ENCODE results near the gene DOK5.
A peak's percentile ranks its signal among the peaks of the same experiment; 100 is the strongest.
"Not testable (repeated sequence)": the region's sequence is repeated elsewhere in the genome, so short reads cannot be mapped to it uniquely, and the experiment has no call there.

Gene DOK5

DNA sequence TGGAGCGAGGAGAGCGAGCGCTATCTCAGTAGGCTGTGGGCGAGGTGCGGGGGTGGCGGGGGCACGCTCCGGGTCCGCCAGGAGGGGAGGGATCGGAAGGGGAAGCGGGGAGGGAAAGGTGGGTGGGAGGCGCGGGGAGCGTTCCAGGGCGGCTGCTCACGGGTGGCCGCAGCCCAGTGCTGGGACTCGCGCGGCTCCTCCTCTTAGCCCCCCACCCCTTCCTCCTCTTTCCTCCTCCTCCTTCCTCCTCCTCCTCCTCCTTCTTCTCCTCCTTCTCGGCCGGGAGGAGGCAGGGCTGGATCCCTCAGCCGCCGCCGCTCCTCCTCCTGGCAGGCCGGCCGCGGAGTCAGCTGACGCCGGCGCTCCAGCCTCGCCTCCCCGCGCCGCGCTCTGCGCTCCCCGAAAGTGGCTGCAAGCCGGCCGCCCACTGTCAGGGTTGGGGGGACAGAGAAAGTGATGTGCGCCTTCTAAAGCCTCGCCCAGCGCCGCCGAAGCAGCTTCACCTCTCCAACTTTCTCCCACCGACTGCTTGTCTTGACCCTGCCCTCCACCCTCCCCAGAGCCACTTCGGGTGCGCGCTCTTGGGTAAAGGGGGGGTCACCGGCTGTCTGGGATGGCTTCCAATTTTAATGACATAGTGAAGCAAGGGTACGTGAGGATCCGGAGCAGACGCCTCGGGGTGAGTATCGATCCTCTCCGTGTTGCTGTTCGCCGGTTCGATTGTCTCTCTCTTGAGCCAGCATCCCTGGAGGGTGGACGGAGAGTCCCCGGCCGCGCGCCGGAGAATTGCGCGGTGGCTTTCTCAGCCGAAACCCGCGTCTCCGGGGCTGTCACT is at the start of gene DOK5:
Gene DOK5 (plus strand): TSS at position 260 of the 835 bp plus-strand sequence. CDS start 354 bp downstream, at position 614.
- Histone ChIP-seq H3K27me3 (replicated peaks; ENCODE audit: control insufficient read depth, insufficient read depth, low read length) (no peaks in the 10 kb centered on the region), H3K36me3 (ENCODE audit: control insufficient read depth, insufficient read depth, low read length, severe bottlenecking) (no peaks in the 10 kb centered on the region), H3K4me1 (ENCODE audit: control insufficient read depth, insufficient read depth, low read length) (peaks cover 19% of the 10 kb centered on the region), H3K4me3 (ENCODE audit: low read length) (peak within 1 kb of the TSS; percentile 95), H3K9me3 (ENCODE audit: control insufficient read depth, low read length) (no peaks in the 10 kb centered on the region), H3K9ac (ENCODE audit: low read length) (peak within 1 kb of the TSS; percentile 84)
- peak; percentile 91 for DNase-seq (ENCODE audit: low read depth)

DNA sequence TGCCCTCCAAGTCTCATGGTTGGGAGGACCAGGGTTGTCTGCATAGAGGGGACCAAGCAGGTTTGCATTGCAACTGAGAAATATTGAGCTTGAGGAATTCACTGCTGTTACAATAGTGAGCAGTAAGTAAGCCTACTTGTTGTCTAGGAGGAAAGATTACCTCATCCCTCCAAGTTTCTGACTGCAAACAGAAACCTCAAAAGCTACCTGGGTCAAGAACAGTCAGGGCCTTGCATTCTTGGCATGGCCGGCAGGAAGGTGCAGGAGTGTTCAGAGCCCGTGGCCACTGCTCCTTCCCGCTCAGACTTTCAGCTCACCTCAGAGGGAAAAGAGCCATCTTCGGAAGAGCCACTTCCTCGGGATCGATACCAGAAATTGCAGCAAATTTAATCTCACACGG is 46.0 kb upstream of the DOK5 start:
- Histone ChIP-seq H3K4me3 (ENCODE audit: low read length) (no peak overlapping the region), H3K27me3 (replicated peaks; ENCODE audit: control insufficient read depth, insufficient read depth, low read length) (no peaks in the 10 kb centered on the region), H3K36me3 (ENCODE audit: control insufficient read depth, insufficient read depth, low read length, severe bottlenecking) (no peaks in the 10 kb centered on the region), H3K4me1 (ENCODE audit: control insufficient read depth, insufficient read depth, low read length) (peaks cover 5% of the 10 kb centered on the region), H3K9me3 (ENCODE audit: control insufficient read depth, low read length) (peaks cover 13% of the 10 kb centered on the region), H3K9ac (ENCODE audit: low read length) (no peak overlapping the region)
- no peak for DNase-seq (ENCODE audit: low read depth)

- peak; percentile 35 for DNase-seq (ENCODE audit: low read depth)
- no peak overlapping the region for H3K9ac ChIP-seq (ENCODE audit: low read length)
- no peaks in the 10 kb centered on the region for H3K9me3 ChIP-seq (ENCODE audit: control insufficient read depth, low read length)
- no peak overlapping the region for H3K4me3 ChIP-seq (ENCODE audit: low read length)
- no peaks in the 10 kb centered on the region for H3K27me3 ChIP-seq (replicated peaks; ENCODE audit: control insufficient read depth, insufficient read depth, low read length)
- peaks cover 5% of the 10 kb centered on the region for H3K4me1 ChIP-seq (ENCODE audit: control insufficient read depth, insufficient read depth, low read length)
- no peaks in the 10 kb centered on the region for H3K36me3 ChIP-seq (ENCODE audit: control insufficient read depth, insufficient read depth, low read length, severe bottlenecking)
Observed at GRCh38 chr20:54431156-54431944, 44.0 kb upstream of the DOK5 start.

DNA sequence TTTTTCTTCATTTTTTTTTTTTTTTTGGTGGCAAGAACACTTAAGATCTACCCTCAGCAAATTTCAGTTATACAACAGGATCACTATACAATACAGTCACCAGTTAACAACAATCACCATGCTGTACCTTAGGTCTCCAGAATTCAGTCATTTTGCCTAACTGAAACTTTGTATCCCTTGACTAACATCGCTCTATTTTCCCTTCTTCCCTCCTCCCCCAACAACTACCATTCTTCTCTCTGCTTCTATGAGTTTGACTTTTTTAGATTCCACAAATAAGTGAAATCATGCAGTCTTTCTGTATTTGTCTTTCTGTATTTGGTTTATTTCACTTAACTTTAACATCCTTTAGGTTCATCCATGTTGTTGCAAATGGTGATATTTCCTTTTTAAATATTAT is 42.4 kb upstream of the DOK5 start:
- Histone ChIP-seq H3K4me3 (ENCODE audit: low read length) (no peak overlapping the region), H3K27me3 (replicated peaks; ENCODE audit: control insufficient read depth, insufficient read depth, low read length) (no peaks in the 10 kb centered on the region), H3K9ac (ENCODE audit: low read length) (no peak overlapping the region), H3K36me3 (ENCODE audit: control insufficient read depth, insufficient read depth, low read length, severe bottlenecking) (no peaks in the 10 kb centered on the region), H3K4me1 (ENCODE audit: control insufficient read depth, insufficient read depth, low read length) (peaks cover 5% of the 10 kb centered on the region), H3K9me3 (ENCODE audit: control insufficient read depth, low read length) (no peaks in the 10 kb centered on the region)
- no peak for DNase-seq (ENCODE audit: low read depth)

- no peaks in the 10 kb centered on the region for H3K36me3 ChIP-seq (ENCODE audit: control insufficient read depth, insufficient read depth, low read length, severe bottlenecking)
- no peak for DNase-seq (ENCODE audit: low read depth)
- H3K9ac ChIP-seq (ENCODE audit: low read length): no peak overlapping the region
- H3K4me3 ChIP-seq (ENCODE audit: low read length): no peak overlapping the region
- no peaks in the 10 kb centered on the region for H3K9me3 ChIP-seq (ENCODE audit: control insufficient read depth, low read length)
- H3K4me1 ChIP-seq (ENCODE audit: control insufficient read depth, insufficient read depth, low read length): peaks cover 5% of the 10 kb centered on the region
- H3K27me3 ChIP-seq (replicated peaks; ENCODE audit: control insufficient read depth, insufficient read depth, low read length): no peaks in the 10 kb centered on the region
Observed at GRCh38 chr20:54433636-54434035, 41.8 kb upstream of the DOK5 start.

- H3K4me1 ChIP-seq (ENCODE audit: control insufficient read depth, insufficient read depth, low read length): peaks cover 5% of the 10 kb centered on the region
- DNase-seq (ENCODE audit: low read depth): no peak
- no peak overlapping the region for H3K9ac ChIP-seq (ENCODE audit: low read length)
- no peaks in the 10 kb centered on the region for H3K36me3 ChIP-seq (ENCODE audit: control insufficient read depth, insufficient read depth, low read length, severe bottlenecking)
- H3K4me3 ChIP-seq (ENCODE audit: low read length): no peak overlapping the region
- no peaks in the 10 kb centered on the region for H3K9me3 ChIP-seq (ENCODE audit: control insufficient read depth, low read length)
- H3K27me3 ChIP-seq (replicated peaks; ENCODE audit: control insufficient read depth, insufficient read depth, low read length): no peaks in the 10 kb centered on the region
Observed at GRCh38 chr20:54434196-54434595, 41.2 kb upstream of the DOK5 start.

- DNase-seq (ENCODE audit: low read depth): no peak
- Histone ChIP-seq H3K9me3 (ENCODE audit: control insufficient read depth, low read length) (no peaks in the 10 kb centered on the region), H3K4me1 (ENCODE audit: control insufficient read depth, insufficient read depth, low read length) (peaks cover 5% of the 10 kb centered on the region), H3K9ac (ENCODE audit: low read length) (no peak overlapping the region), H3K4me3 (ENCODE audit: low read length) (no peak overlapping the region), H3K27me3 (replicated peaks; ENCODE audit: control insufficient read depth, insufficient read depth, low read length) (no peaks in the 10 kb centered on the region), H3K36me3 (ENCODE audit: control insufficient read depth, insufficient read depth, low read length, severe bottlenecking) (no peaks in the 10 kb centered on the region)
Observed at GRCh38 chr20:54435015-54435414, 40.4 kb upstream of the DOK5 start.

- not testable (repeated sequence) for H3K9ac ChIP-seq (ENCODE audit: low read length); DNase-seq (ENCODE audit: low read depth); H3K9me3 ChIP-seq (ENCODE audit: control insufficient read depth, low read length); H3K27me3 ChIP-seq (replicated peaks; ENCODE audit: control insufficient read depth, insufficient read depth, low read length); H3K36me3 ChIP-seq (ENCODE audit: control insufficient read depth, insufficient read depth, low read length, severe bottlenecking); H3K4me3 ChIP-seq (ENCODE audit: low read length); H3K4me1 ChIP-seq (ENCODE audit: control insufficient read depth, insufficient read depth, low read length)
Observed at GRCh38 chr20:54436410-54436809, 39.0 kb upstream of the DOK5 start.

DNA sequence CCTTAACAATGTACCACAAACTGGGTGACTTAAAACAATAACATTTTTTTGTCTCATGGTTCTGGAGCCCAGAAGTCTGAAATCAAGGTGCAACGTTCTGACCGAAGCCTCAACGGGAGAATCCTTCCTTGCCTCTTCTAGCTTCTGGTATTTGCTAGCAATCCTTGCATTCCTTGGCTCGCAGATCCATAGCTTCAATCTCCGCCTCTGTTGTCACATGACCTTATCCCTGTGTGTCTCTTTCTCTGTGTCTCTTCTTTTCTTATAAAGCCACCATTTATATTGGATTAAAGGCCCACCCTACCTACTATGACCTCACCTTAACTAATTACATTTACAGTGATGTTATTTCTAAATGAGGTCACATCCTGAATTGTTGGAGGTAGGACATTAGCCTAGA is 37.2 kb upstream of the DOK5 start:
- H3K4me1 ChIP-seq (ENCODE audit: control insufficient read depth, insufficient read depth, low read length): no peaks in the 10 kb centered on the region
- DNase-seq (ENCODE audit: low read depth): no peak
- no peak overlapping the region for H3K4me3 ChIP-seq (ENCODE audit: low read length)
- no peaks in the 10 kb centered on the region for H3K9me3 ChIP-seq (ENCODE audit: control insufficient read depth, low read length)
- no peaks in the 10 kb centered on the region for H3K36me3 ChIP-seq (ENCODE audit: control insufficient read depth, insufficient read depth, low read length, severe bottlenecking)
- H3K27me3 ChIP-seq (replicated peaks; ENCODE audit: control insufficient read depth, insufficient read depth, low read length): no peaks in the 10 kb centered on the region
- H3K9ac ChIP-seq (ENCODE audit: low read length): no peak overlapping the region

DNA sequence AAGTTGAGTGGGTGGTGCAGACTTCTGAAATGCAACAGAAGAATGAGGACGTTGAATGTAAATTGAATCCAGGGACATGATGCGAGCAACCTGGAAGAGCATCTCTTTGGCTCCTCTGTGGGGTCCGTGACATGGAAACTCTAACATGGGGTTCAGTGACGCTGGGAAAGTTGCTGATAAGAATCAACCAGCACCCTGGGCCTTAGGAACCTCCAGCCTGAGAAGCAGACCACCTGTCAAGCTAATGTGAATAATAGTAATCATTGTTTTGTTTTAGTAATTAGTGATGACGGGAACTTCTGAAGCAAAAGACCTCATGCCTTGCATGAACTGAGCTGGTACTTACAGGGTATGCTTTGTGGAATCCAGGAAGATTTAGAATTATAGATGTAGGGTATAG is 25.2 kb upstream of the DOK5 start:
- Histone ChIP-seq H3K4me3 (ENCODE audit: low read length) (no peak overlapping the region), H3K4me1 (ENCODE audit: control insufficient read depth, insufficient read depth, low read length) (no peaks in the 10 kb centered on the region), H3K9me3 (ENCODE audit: control insufficient read depth, low read length) (peaks cover 5% of the 10 kb centered on the region), H3K27me3 (replicated peaks; ENCODE audit: control insufficient read depth, insufficient read depth, low read length) (peaks cover 7% of the 10 kb centered on the region), H3K9ac (ENCODE audit: low read length) (no peak overlapping the region), H3K36me3 (ENCODE audit: control insufficient read depth, insufficient read depth, low read length, severe bottlenecking) (no peaks in the 10 kb centered on the region)
- DNase-seq (ENCODE audit: low read depth): no peak

DNA sequence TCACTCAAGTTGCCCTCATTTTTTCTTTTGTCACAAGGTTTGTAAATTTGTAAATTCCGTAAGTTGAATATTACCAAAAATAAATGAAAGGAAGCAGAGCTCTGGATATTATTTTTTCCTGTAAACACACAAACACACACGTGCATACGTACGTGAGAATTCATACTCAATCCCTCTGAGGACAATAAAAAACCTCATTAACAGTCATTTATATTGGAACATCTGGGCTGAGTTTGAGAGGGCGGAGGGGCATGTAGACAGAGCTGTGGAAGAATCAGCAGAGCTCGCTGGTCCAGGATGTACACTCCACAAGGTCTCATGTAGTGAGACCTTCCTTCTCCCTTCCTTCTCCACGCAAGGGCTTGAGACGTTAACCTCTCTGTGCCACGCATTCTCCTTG is 24.2 kb upstream of the DOK5 start:
- Histone ChIP-seq H3K27me3 (replicated peaks; ENCODE audit: control insufficient read depth, insufficient read depth, low read length) (peaks cover 7% of the 10 kb centered on the region), H3K9me3 (ENCODE audit: control insufficient read depth, low read length) (peaks cover 5% of the 10 kb centered on the region), H3K4me1 (ENCODE audit: control insufficient read depth, insufficient read depth, low read length) (no peaks in the 10 kb centered on the region), H3K9ac (ENCODE audit: low read length) (no peak overlapping the region), H3K36me3 (ENCODE audit: control insufficient read depth, insufficient read depth, low read length, severe bottlenecking) (no peaks in the 10 kb centered on the region), H3K4me3 (ENCODE audit: low read length) (no peak overlapping the region)
- DNase-seq (ENCODE audit: low read depth): no peak
